ENCODE measurements around the gene TIAM1.

The TIAM1 gene

GRCh38 chr21:31115249-31115648 lies 228.8 kb downstream of the TIAM1 start:
- no peak for DNase-seq

- DNase-seq: no peak
These were observed 233.0 kb downstream of the TIAM1 start for GRCh38 chr21:31111093-31111492.

- DNase-seq: no peak
These were observed 233.6 kb downstream of the TIAM1 start for GRCh38 chr21:31110430-31110829.

- no peak for DNase-seq
These were observed 236.2 kb downstream of the TIAM1 start for GRCh38 chr21:31107871-31108270.

GRCh38 chr21:31107176-31107785 lies 236.8 kb downstream of the TIAM1 start:
- DNase-seq: no peak

- no peak for DNase-seq
These were observed 240.3 kb downstream of the TIAM1 start for GRCh38 chr21:31103571-31104265.

- no peak for DNase-seq
These were observed 240.9 kb downstream of the TIAM1 start for GRCh38 chr21:31103163-31103562.

- DNase-seq: no peak
These were observed 244.9 kb downstream of the TIAM1 start for GRCh38 chr21:31099122-31099521.

GRCh38 chr21:31098576-31099005 lies 245.5 kb downstream of the TIAM1 start:
- DNase-seq: peak; percentile 46

- DNase-seq: no peak
These were observed 251.0 kb downstream of the TIAM1 start for GRCh38 chr21:31092832-31093625.

- DNase-seq: no peak
These were observed 253.7 kb downstream of the TIAM1 start for GRCh38 chr21:31090376-31090775.

GRCh38 chr21:31088474-31088751 lies 255.6 kb downstream of the TIAM1 start:
- DNase-seq: no peak

GRCh38 chr21:31087639-31088473 lies 256.2 kb downstream of the TIAM1 start:
- no peak for DNase-seq

GRCh38 chr21:31084689-31085088 lies 259.4 kb downstream of the TIAM1 start:
- DNase-seq: no peak

- no peak for DNase-seq
These were observed 265.3 kb downstream of the TIAM1 start for GRCh38 chr21:31078796-31079195.

- no peak for DNase-seq
These were observed 265.8 kb downstream of the TIAM1 start for GRCh38 chr21:31078216-31078615.

- no peak for DNase-seq
These were observed 268.2 kb downstream of the TIAM1 start for GRCh38 chr21:31075848-31076247.

- DNase-seq: no peak
These were observed 271.5 kb downstream of the TIAM1 start for GRCh38 chr21:31072533-31072932.

Data from hematopoietic multipotent progenitor cell treated with erythropoietin and hydrocortisone succinate and interleukin-3 and kit ligand, for 8 days (in vitro differentiated cells).